DOHH2 (cell line): ENCODE data around the gene PLCL1.

Experiments used
- H3F3A ChIP-seq: fragments of 200-600 bp; sonication (generic), shearing (Covaris generic); 2 replicates; pipeline ENCODE4 v1.6.0; 2016; ENCODE audit warnings: antibody characterized with exemption, mild to moderate bottlenecking; ENCODE audit not compliant: control insufficient read depth, insufficient read depth
- H3K27ac ChIP-seq: fragments of 200-600 bp; sonication (generic); 2 replicates; pipeline ENCODE4 v1.5.1; 2014; ENCODE audit warnings: low read depth, mild to moderate bottlenecking, low read length, moderate library complexity
- H3K27me3 ChIP-seq: fragments of 200-600 bp; sonication (generic); 2 replicates; pipeline ENCODE4 v1.6.1; 2014; ENCODE audit warnings: mild to moderate bottlenecking, low read length, mixed read lengths; ENCODE audit not compliant: control insufficient read depth
- H3K36me3 ChIP-seq: fragments of 200-600 bp; sonication (generic); 2 replicates; pipeline ENCODE4 v1.6.1; 2014; ENCODE audit warnings: mild to moderate bottlenecking, low read length, moderate library complexity, mixed read lengths; ENCODE audit not compliant: control insufficient read depth
- H3K4me1 ChIP-seq: fragments of 200-600 bp; sonication (generic); 2 replicates; pipeline ENCODE4 v1.6.1; 2014; ENCODE audit warnings: mild to moderate bottlenecking, low read length, mixed read lengths; ENCODE audit not compliant: control insufficient read depth
- H3K4me2 ChIP-seq: fragments of 200-600 bp; sonication (generic); 2 replicates; pipeline ENCODE4 v1.6.0; 2014; ENCODE audit warnings: mild to moderate bottlenecking, low read length, moderate library complexity
- H3K4me3 ChIP-seq: fragments of 200-600 bp; sonication (generic); 2 replicates; pipeline ENCODE4 v1.5.1; 2014; ENCODE audit warnings: mild to moderate bottlenecking, low read length, mixed read lengths
- H3K79me2 ChIP-seq: fragments of 200-600 bp; sonication (generic); 2 replicates; pipeline ENCODE4 v1.6.1; 2014; ENCODE audit warnings: mild to moderate bottlenecking, low read length, mixed read lengths; ENCODE audit not compliant: control insufficient read depth
- H3K9me2 ChIP-seq: fragments of 200-600 bp; sonication (generic); replicated peaks from 2 replicates; pipeline ENCODE4 v1.6.1; 2014; ENCODE audit warnings: mild to moderate bottlenecking, low read length, mixed read lengths; ENCODE audit not compliant: control insufficient read depth
- H3K9me3 ChIP-seq: fragments of 200-600 bp; sonication (generic); 2 replicates; pipeline ENCODE4 v1.6.1; 2014; ENCODE audit warnings: antibody characterized with exemption, low read length, mixed read lengths; ENCODE audit not compliant: control insufficient read depth, insufficient read depth
- H4K20me1 ChIP-seq: fragments of 200-600 bp; sonication (generic); 2 replicates; pipeline ENCODE4 v1.6.0; 2014; ENCODE audit warnings: low read depth, mild to moderate bottlenecking, antibody characterized with exemption, low read length, moderate library complexity; ENCODE audit not compliant: control insufficient read depth, insufficient read depth
- EZH2phosphoT487 ChIP-seq: fragments of 200-600 bp; sonication (generic); IDR thresholded peaks from 2 replicates; pipeline ENCODE4 v1.6.1; 2017; ENCODE audit warnings: borderline replicate concordance, mild to moderate bottlenecking, antibody characterized with exemption, low read length, moderate library complexity, mixed read lengths
- TF ChIP-seq, protein P1 (sequence below): fragments of 200-600 bp; sonication (generic); IDR thresholded peaks from one replicate; pipeline ENCODE4 v1.5.1; 2014; ENCODE audit warnings: antibody characterized with exemption, mild to moderate bottlenecking, low read depth, low read length; ENCODE audit not compliant: poor library complexity, severe bottlenecking

Gene PLCL1

DNA sequence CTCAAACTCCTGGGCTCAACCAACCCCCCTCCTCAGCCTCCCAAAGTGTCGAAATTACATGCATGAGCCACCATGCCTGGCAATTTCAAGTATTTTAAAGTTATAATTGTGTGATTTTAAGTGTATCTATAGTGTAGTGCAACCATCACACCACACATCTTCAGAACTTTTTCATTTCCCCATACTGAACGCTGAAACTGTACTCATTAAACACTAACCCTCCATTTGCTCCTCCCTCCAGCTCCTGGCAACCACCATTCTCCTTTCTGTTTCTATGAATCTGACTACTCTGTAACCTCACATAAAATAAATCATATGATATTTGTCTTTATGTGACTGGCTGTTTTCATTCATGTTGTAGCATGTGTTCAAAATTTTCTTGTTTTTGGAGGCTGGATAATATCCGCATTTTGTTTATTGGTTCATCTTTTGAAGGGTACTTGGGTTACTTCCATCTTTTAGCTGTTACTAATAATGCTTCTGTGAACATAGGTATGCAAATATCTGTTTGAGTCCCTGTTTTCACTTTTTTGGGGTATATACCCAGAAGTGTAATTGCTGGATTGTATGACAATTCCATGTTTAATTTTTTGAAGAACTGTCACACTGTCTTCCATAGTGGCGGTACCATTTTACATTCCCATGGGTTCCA, 188.2 kb downstream of the PLCL1 start:
- Histone ChIP-seq H3K9me3 (no peaks in the 10 kb centered on the region), H3K27me3 (no peaks in the 10 kb centered on the region), H3K4me2 (no peak overlapping the region), H4K20me1 (no peaks in the 10 kb centered on the region), H3K79me2 (no peaks in the 10 kb centered on the region), H3K27ac (no peak overlapping the region), H3K9me2 (no peaks in the 10 kb centered on the region), H3F3A (no peaks in the 10 kb centered on the region), H3K4me1 (no peaks in the 10 kb centered on the region), H3K36me3 (no peaks in the 10 kb centered on the region), H3K4me3 (no peak overlapping the region)
- TF ChIP-seq, protein P1, sequence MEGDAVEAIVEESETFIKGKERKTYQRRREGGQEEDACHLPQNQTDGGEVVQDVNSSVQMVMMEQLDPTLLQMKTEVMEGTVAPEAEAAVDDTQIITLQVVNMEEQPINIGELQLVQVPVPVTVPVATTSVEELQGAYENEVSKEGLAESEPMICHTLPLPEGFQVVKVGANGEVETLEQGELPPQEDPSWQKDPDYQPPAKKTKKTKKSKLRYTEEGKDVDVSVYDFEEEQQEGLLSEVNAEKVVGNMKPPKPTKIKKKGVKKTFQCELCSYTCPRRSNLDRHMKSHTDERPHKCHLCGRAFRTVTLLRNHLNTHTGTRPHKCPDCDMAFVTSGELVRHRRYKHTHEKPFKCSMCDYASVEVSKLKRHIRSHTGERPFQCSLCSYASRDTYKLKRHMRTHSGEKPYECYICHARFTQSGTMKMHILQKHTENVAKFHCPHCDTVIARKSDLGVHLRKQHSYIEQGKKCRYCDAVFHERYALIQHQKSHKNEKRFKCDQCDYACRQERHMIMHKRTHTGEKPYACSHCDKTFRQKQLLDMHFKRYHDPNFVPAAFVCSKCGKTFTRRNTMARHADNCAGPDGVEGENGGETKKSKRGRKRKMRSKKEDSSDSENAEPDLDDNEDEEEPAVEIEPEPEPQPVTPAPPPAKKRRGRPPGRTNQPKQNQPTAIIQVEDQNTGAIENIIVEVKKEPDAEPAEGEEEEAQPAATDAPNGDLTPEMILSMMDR, result no peak
- no peak for TF ChIP-seq EZH2phosphoT487

DNA sequence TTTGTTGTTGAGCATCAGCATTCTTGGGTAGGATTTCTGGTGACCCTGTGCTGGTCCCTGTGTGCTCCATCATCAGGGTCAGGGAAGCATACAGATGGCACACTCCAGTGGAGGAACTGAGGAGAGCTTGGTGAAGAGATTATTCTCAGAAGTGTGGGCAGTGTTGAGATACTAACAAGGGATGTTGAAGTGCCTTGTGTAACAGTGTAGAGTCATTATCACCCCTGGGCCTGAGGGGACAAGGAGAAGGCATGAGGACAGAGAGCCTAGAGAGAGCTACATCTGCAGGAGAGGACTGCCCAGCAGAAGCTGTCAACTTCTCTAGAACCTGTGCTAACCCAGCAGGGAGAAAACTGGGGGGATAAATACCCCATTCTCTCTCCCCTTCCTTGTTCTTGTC, 189.0 kb downstream of the PLCL1 start:
- Histone ChIP-seq H3K4me3 (no peak overlapping the region), H3K79me2 (no peaks in the 10 kb centered on the region), H4K20me1 (no peaks in the 10 kb centered on the region), H3K27me3 (no peaks in the 10 kb centered on the region), H3K36me3 (no peaks in the 10 kb centered on the region), H3K9me3 (no peaks in the 10 kb centered on the region), H3F3A (no peaks in the 10 kb centered on the region), H3K27ac (no peak overlapping the region), H3K4me1 (no peaks in the 10 kb centered on the region), H3K4me2 (no peak overlapping the region), H3K9me2 (no peaks in the 10 kb centered on the region)
- TF ChIP-seq EZH2phosphoT487, result no peak
- TF ChIP-seq, protein P1, result no peak

DNA sequence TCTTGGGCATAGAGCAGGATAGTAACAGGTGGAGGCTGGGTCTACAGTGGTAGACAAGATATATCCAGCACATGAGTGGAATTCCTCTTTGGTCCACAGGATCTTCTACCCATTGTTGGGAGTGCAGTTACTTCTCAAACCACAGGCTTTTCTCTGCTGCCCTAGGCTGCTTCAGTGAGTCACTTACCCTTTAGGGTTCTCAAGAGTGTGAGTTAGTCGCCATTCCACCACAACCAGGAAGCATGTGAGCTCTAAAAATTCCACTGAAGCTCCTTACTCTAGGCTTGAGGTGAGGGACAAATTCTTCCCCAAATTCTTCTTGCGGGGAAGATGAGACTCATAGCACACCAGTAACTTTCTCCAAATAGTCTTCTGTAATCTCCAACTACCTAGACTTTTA, 189.4 kb downstream of the PLCL1 start:
- Histone ChIP-seq H3K36me3 (no peaks in the 10 kb centered on the region), H3K4me1 (no peaks in the 10 kb centered on the region)

More for the DNA sequence above, 189.4 kb downstream of the PLCL1 start:
- Histone ChIP-seq H3K79me2 (no peaks in the 10 kb centered on the region), H4K20me1 (no peaks in the 10 kb centered on the region), H3K27ac (no peak overlapping the region), H3K27me3 (no peaks in the 10 kb centered on the region), H3K4me2 (no peak overlapping the region), H3F3A (no peaks in the 10 kb centered on the region), H3K9me2 (no peaks in the 10 kb centered on the region), H3K9me3 (no peaks in the 10 kb centered on the region), H3K4me3 (no peak overlapping the region)
- TF ChIP-seq, protein P1, result no peak
- TF ChIP-seq EZH2phosphoT487, result no peak
